Lung (tissue), 12 donors: Measurements from ENCODE around the gene NAIF1. TPM values are rescaled to one million over a fixed set of nuclear protein-coding genes. Genes with fewer than 3 reads are reported as not detected.

ENCODE experiments used
- ATAC-seq: fragments of 200-7000 bp; cut with Tn5 transposase; one replicate; pipeline ENCODE4 v1.9.1; 2020; ENCODE audit warnings: moderate number of reproducible peaks; ENCODE audit not compliant: insufficient read depth, low FRiP score
- DNase-seq, 3 donors: peaks; one replicate each; pipeline ENCODE4 v3.0.0-alpha.2; 2013 to 2017
- H3K27ac ChIP-seq, 2 donors: one replicate each; pipeline ENCODE4 v1.5.1; 2013; ENCODE audit warnings: mild to moderate bottlenecking in 2 of 2, moderate library complexity in 2 of 2, control low read depth in 1 of 2, inconsistent platforms in 1 of 2, low read depth in 1 of 2, low read length in 1 of 2
- H3K27me3 ChIP-seq, 3 donors: one replicate each; pipeline ENCODE4 v1.5.1; 2013; ENCODE audit warnings: low read length in 2 of 3; ENCODE audit not compliant: control insufficient read depth in 3 of 3, insufficient read depth in 3 of 3
- H3K36me3 ChIP-seq, 4 donors: one replicate each; pipeline ENCODE4 v1.5.1; 2013; ENCODE audit warnings: low read length in 4 of 4, mild to moderate bottlenecking in 1 of 4, moderate library complexity in 1 of 4; ENCODE audit not compliant: control insufficient read depth in 4 of 4, insufficient read depth in 4 of 4
- H3K4me1 ChIP-seq, 5 donors: one replicate each; pipeline ENCODE4 v1.5.1; 2013; ENCODE audit warnings: low read length in 5 of 5, mild to moderate bottlenecking in 2 of 5, moderate library complexity in 1 of 5; ENCODE audit not compliant: control insufficient read depth in 5 of 5, insufficient read depth in 5 of 5
- H3K4me3 ChIP-seq: one replicate; pipeline ENCODE4 v1.5.1; 2013; ENCODE audit warnings: mild to moderate bottlenecking, control low read depth, moderate library complexity
- H3K9ac ChIP-seq, 2 donors: one replicate each; pipeline ENCODE4 v1.5.1; 2013; ENCODE audit warnings: low read length in 2 of 2, control low read depth in 1 of 2; ENCODE audit not compliant: insufficient read depth in 1 of 2
- H3K9me3 ChIP-seq, 4 donors: one replicate each; pipeline ENCODE4 v1.5.1; 2013; ENCODE audit warnings: low read length in 3 of 4, mild to moderate bottlenecking in 1 of 4, moderate library complexity in 1 of 4; ENCODE audit not compliant: control insufficient read depth in 4 of 4, insufficient read depth in 3 of 4
- WGBS, 2 donors: extraction: QIAGEN DNeasy Blood & Tissue Kit; methylation state at CpG; one replicate each; pipeline ENCODE4 v1.1.7; 2013; 5-methylcytosine and 5-hydroxymethylcytosine counted together
- polyA plus RNA-seq, 2 donors: library from polyadenylated mRNA; stranded (reverse); fragments of 200-250 nt; gene quantifications; one replicate each; pipeline ENCODE4 v1.2.1, GENCODE V29; 2013
- total RNA-seq, 2 donors: library from RNA; depleted of rRNA in 1 of 2; stranded (reverse); fragments of >200 nt in 1 of 2; gene quantifications; one replicate each; pipeline ENCODE4 v1.2.1, GENCODE V29; 2014 to 2021
- TF ChIP-seq, protein P1 (sequence below): IDR thresholded peaks from 2 replicates; pipeline ENCODE4 v1.5.1; 2012; ENCODE audit warnings: mild to moderate bottlenecking; ENCODE audit errors: control extremely low read depth, extremely low read depth
- donor health status: control.
- donor health status: control.
- donor health status: Bipolar disorder and iron deficiency.
- donor health status: healthy.
- donor health status: DM: yes; HTN: yes; CAD: no.

The NAIF1 gene
- total and polyA plus RNA-seq, 4 donors: 7.2 to 9.4 (median 8.8) TPM

DNA sequence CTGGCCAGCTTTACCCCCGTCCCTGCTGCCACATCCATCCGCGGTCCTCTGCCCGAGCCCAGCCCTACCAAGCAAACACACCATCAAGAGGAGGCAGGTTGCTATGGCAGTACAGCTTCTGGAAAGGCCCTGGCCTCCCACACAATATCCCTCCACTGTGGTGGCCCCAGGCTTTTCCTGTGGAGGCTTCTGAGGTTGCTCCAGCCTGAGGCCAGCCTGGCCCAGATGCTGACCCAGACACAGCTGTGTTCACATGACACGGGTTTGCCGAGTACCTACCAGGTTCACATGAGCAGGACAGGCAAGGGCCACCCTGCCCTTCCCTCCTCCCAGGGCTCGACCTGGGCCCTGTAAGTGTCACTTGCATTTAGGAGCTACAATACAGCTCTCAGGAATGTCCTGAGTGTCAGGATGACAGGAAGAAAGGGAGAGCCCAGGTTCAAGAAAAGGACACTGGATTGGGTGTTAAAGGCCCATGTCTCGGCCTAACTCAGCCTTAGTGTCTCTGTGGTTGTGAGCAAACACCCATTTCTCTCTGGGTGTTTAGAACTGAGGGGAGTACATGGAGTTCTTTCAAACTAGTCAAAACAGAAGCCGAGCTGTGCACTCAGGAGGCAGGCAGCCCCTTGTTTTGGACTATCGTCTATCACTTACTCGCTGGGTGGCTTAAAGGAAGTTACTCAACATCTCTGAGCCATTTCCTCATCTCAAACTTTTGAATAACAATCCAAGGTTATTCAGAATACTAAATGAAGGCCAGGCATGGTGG, 40.2 kb downstream of the NAIF1 start:
- no peak for ATAC-seq
- no peak overlapping the region for H3K4me3 ChIP-seq
- no peak for DNase-seq
- H3K36me3 ChIP-seq: no peaks in the 10 kb centered on the region
- peak overlapping the region in 1 of 2 donors; percentile 65 for H3K27ac ChIP-seq
- no peak overlapping the region for H3K9ac ChIP-seq
- H3K27me3 ChIP-seq: no peaks in the 10 kb centered on the region
- no peaks in the 10 kb centered on the region for H3K9me3 ChIP-seq
- TF ChIP-seq, protein P1, sequence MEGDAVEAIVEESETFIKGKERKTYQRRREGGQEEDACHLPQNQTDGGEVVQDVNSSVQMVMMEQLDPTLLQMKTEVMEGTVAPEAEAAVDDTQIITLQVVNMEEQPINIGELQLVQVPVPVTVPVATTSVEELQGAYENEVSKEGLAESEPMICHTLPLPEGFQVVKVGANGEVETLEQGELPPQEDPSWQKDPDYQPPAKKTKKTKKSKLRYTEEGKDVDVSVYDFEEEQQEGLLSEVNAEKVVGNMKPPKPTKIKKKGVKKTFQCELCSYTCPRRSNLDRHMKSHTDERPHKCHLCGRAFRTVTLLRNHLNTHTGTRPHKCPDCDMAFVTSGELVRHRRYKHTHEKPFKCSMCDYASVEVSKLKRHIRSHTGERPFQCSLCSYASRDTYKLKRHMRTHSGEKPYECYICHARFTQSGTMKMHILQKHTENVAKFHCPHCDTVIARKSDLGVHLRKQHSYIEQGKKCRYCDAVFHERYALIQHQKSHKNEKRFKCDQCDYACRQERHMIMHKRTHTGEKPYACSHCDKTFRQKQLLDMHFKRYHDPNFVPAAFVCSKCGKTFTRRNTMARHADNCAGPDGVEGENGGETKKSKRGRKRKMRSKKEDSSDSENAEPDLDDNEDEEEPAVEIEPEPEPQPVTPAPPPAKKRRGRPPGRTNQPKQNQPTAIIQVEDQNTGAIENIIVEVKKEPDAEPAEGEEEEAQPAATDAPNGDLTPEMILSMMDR: no peak
- 48 to 57% methylated on average over 11 of the region's 11 CpGs for WGBS, 2 donors
- H3K4me1 ChIP-seq: peaks cover 0 to 4% (median 0%) of the 10 kb centered on the region in 5 donors

DNA sequence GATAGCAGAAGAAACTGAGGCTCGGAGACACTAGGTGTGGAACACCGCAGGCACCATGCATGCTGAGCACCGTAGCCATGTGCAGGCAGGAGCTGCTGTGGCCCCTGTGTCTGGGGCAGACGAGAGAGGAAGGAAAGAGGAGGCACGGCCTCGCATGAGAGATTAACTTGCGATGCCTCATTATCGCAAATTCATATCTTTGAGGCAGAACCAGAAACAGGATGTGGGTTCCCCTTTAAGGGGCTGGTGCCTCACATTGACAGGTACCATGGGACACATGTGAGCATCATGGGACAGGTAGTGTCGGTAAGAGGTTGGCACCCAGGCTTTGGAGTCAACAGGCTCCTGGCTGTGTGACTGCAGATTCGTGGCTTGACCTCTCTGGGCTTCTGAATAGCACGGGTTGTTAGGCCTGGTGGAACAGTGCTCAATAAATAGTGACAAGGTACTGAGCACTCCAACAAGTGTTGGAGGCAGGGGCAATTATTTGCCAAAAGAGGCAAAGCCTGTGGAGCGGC, 40.8 kb downstream of the NAIF1 start:
- Histone ChIP-seq H3K9ac (no peak overlapping the region), H3K9me3 (no peaks in the 10 kb centered on the region), H3K4me3 (no peak overlapping the region), H3K4me1 (peaks cover 0 to 4% (median 0%) of the 10 kb centered on the region in 5 donors), H3K27me3 (no peaks in the 10 kb centered on the region), H3K27ac (peak overlapping the region in 1 of 2 donors; percentile 65), H3K36me3 (no peaks in the 10 kb centered on the region)
- peak; percentile 25 for ATAC-seq
- no peak for DNase-seq
- WGBS, 2 donors: 47 to 74% methylated on average over 12 of the region's 12 CpGs
- TF ChIP-seq, protein P1: no peak

DNA sequence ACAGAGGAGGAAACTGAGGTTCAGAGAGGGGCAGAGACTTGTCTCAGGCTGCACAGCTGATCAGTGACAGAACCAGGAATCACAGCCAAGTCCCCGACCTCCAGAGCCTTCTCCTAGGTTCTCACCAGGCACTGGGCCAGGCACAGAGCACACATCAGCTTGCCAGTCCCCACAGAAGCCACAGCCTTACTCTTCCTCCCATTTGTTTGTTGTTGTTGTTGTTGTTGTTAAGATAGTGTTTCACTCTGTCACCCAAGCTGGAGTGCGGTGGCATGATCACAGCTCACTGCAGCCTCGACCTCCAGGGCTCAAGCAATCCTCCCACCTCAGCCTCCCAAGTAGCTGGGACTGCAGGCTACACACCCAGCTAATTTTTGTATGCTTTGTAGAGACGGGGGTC, 41.4 kb downstream of the NAIF1 start:
- WGBS, 2 donors: 60 to 72% methylated on average over 4 of the region's 4 CpGs
- no peak overlapping the region for H3K9ac ChIP-seq
- H3K36me3 ChIP-seq: no peaks in the 10 kb centered on the region
- ATAC-seq (no peak), DNase-seq (no peak)
- no peaks in the 10 kb centered on the region for H3K27me3 ChIP-seq
- H3K27ac ChIP-seq: no peak overlapping the region
- H3K9me3 ChIP-seq: no peaks in the 10 kb centered on the region
- TF ChIP-seq, protein P1: no peak
- peaks cover 0 to 4% (median 0%) of the 10 kb centered on the region in 5 donors for H3K4me1 ChIP-seq
- no peak overlapping the region for H3K4me3 ChIP-seq
